Activated naive CD4-positive, alpha-beta T cell treated with anti-CD3 and anti-CD28 coated beads, Interleukin-2, amount 10 ng/mL, durations not matched to agents 7 days and 5 days (primary cell): ENCODE results near the gene TM9SF3.

ENCODE experiments used
- CTCF ChIA-PET: fragments of 350-600 bp; sonication (Branson Sonifier 250); formaldehyde crosslinking; loops from one replicate; lab custom pipeline; 2021; ENCODE audit warnings: antibody characterized with exemption; lab: Charles Lee
- DNase-seq: peaks from one replicate; pipeline ENCODE4 v3.0.0-alpha.2; 2020
- H3K27ac Mint-ChIP-seq: one replicate; pipeline ENCODE4 v1.8.0; 2021; ENCODE audit warnings: mild to moderate bottlenecking, moderate library complexity, mixed read lengths
- H3K27me3 Mint-ChIP-seq: one replicate; pipeline ENCODE4 v1.8.0; 2021; ENCODE audit warnings: mild to moderate bottlenecking, mixed read lengths
- H3K36me3 Mint-ChIP-seq: one replicate; pipeline ENCODE4 v1.8.0; 2021; ENCODE audit warnings: mixed read lengths
- H3K4me1 Mint-ChIP-seq: one replicate; pipeline ENCODE4 v1.8.0; 2021; ENCODE audit warnings: mixed read lengths
- H3K4me3 Mint-ChIP-seq: one replicate; pipeline ENCODE4 v1.8.0; 2021; ENCODE audit warnings: mild to moderate bottlenecking, moderate library complexity, mixed read lengths
- H3K9me3 Mint-ChIP-seq: one replicate; pipeline ENCODE4 v1.8.0; 2021; ENCODE audit warnings: mixed read lengths

Gene TM9SF3

DNA sequence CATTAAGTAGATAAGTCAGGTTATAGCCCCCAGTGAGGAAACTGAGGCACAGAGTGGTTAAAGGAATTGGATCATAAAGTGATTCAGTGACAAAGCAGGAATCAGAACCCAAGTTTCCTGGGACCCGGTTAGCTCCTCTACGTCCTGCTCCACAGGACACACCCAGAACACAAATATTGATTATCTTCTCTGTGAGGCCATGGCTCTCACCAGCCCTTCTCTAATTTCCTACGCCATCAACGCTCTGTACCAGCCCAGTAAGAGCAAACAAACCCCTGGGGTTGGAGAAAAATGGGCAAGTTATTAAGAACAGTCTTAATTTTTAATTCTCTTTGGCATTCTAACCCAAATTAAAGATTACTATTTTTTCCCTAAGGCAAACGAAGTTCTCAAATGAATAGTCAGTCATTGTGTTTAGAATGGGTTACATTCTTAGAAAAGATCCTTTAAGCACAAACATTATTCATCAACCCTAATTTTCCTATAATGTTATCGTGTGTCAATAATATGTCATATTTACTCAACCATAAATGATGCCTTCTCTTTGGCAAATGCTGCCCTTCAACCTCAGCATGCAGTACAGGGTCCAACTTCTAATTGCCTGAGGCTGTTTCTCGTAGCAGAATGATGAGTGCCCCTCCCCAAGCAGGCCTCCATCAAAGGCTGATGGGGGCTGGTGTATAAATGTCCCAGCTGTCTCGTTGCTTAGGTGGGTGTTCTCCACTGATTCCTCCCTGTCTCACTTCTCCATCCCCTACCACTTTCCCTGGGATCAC lies 25.4 kb upstream of the TM9SF3 start:
- Mint-ChIP-seq H3K36me3 (no peaks in the 10 kb centered on the region), H3K9me3 (no peaks in the 10 kb centered on the region), H3K27ac (no peak overlapping the region), H3K27me3 (peaks cover 10% of the 10 kb centered on the region), H3K4me1 (peaks cover 13% of the 10 kb centered on the region), H3K4me3 (no peak overlapping the region)
- no peak for DNase-seq
- CTCF ChIA-PET = no interaction called here

DNA sequence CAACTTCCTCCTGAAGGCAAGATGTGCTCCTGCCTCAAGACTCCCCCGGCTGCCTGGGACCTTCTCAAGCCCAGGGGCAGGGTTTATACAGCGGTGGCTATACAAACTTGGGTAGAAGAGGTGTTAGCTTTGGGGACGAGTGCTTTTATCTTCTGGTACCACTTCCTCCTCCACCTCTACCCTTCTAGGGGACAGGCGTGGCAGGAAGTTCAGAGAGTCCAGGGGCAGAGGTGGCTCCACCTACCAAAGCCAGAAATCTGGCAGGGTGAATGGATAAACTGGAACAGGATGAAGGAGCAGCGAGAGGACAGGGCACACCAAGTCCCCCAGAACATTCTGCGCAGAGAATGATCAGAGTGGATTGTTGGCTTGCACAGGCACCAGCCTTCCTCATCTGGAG lies 24.0 kb upstream of the TM9SF3 start:
- peak overlapping the region; percentile 50 for H3K27ac Mint-ChIP-seq
- peak; percentile 27 for DNase-seq

DNA sequence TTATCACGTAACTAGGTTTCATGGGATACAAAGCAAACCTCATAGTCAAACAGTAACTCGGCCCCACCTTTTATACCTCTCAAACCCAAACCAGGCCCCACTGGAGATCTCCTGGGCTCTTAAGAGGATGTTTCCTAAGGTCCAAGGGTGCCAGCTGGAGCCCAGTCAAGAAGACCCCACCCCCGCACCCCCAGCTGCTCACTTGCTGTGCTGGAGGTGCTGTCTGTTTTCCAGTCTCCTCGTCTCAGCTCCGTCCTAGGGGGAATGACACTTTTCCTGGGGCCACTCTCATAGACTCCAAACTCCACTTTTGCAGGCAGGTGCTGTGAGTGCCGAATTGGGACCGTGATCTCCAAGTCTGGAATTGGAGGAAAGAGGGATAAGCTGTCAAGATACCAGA lies 22.7 kb upstream of the TM9SF3 start:
- Mint-ChIP-seq H3K27me3 (peaks cover 17% of the 10 kb centered on the region), H3K9me3 (no peaks in the 10 kb centered on the region), H3K4me1 (peaks cover 13% of the 10 kb centered on the region), H3K36me3 (no peaks in the 10 kb centered on the region), H3K27ac (no peak overlapping the region), H3K4me3 (no peak overlapping the region)
- no peak for DNase-seq
- CTCF ChIA-PET = no interaction called here

More for the DNA sequence above, 24.0 kb upstream of the TM9SF3 start:
- no peaks in the 10 kb centered on the region for H3K36me3 Mint-ChIP-seq
- CTCF ChIA-PET = no interaction called here
- peaks cover 17% of the 10 kb centered on the region for H3K27me3 Mint-ChIP-seq
- peaks cover 13% of the 10 kb centered on the region for H3K4me1 Mint-ChIP-seq
- no peaks in the 10 kb centered on the region for H3K9me3 Mint-ChIP-seq
- no peak overlapping the region for H3K4me3 Mint-ChIP-seq

DNA sequence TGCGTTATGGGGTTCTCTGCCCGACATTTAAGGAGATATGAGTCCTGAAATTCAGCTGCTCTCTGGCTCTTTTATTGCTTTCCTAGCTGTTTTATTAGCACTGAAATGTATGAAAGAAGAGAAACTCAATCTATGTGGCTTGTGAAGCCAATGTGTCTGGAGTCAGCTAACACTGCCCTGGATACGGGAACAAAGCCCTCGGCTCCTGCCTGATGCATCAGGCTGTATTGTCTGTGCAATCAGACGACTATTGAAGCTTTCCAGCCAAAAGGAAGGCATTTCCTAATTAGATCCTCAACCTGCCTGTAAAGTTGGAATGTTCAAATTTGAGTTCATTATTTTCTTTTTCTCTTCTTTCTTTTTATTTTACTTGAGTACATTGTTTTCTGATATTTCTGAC lies 22.0 kb upstream of the TM9SF3 start:
- Mint-ChIP-seq H3K9me3 (no peaks in the 10 kb centered on the region), H3K27me3 (peaks cover 18% of the 10 kb centered on the region), H3K27ac (no peak overlapping the region), H3K36me3 (no peaks in the 10 kb centered on the region), H3K4me3 (no peak overlapping the region), H3K4me1 (peaks cover 13% of the 10 kb centered on the region)
- CTCF ChIA-PET = no interaction called here
- DNase-seq = no peak

DNA sequence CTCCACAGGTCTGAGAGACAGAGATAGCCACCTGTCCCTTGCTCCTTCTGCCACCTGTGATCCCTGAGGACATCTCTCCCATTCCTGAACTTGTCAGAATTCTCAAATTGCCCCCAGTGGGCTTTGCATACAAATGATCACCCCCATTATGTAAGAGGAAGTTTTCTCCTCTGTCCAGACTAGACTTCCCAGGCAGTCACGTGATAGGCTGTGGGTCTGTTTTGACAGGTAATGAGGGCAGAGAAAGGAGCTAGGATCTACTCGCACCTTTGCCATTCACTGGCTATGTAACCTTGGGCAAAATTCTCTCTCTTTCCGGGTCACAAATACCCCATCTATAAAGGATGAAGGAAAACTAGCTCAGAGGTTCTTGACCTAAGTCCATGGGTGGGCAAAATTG lies 21.4 kb upstream of the TM9SF3 start:
- Mint-ChIP-seq H3K27me3 (peaks cover 22% of the 10 kb centered on the region), H3K4me3 (no peak overlapping the region), H3K9me3 (no peaks in the 10 kb centered on the region), H3K27ac (no peak overlapping the region), H3K36me3 (no peaks in the 10 kb centered on the region), H3K4me1 (peaks cover 13% of the 10 kb centered on the region)
- CTCF ChIA-PET = no interaction called here
- no peak for DNase-seq

DNA sequence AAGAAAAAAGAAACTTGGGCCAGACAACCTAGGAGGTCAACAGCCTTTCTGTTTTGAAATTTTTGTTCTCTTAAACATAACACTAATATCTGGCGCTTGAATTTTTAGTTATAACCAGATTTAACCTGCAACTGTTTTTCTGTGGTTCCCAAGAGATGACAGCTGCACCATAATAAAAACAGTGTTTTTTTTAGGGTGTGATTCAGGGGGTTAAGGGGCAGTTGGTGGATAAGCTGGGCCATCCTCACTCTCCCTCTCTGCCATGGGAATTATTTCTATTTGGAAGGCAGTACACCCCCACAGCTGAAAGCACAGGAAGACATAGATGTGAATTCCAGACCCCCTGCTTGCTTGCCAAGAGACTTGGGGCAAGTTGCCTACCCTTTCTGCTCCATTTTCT lies 20.1 kb upstream of the TM9SF3 start:
- Mint-ChIP-seq H3K27ac (no peak overlapping the region), H3K27me3 (peaks cover 22% of the 10 kb centered on the region), H3K9me3 (no peaks in the 10 kb centered on the region), H3K4me1 (peaks cover 13% of the 10 kb centered on the region), H3K4me3 (no peak overlapping the region), H3K36me3 (no peaks in the 10 kb centered on the region)
- CTCF ChIA-PET = interaction anchor here (0.7 kb wide), 1 partner anchor 15 kb away, joined by 5 read pairs; no protein-coding TSS in a partner anchor
- no peak for DNase-seq

DNA sequence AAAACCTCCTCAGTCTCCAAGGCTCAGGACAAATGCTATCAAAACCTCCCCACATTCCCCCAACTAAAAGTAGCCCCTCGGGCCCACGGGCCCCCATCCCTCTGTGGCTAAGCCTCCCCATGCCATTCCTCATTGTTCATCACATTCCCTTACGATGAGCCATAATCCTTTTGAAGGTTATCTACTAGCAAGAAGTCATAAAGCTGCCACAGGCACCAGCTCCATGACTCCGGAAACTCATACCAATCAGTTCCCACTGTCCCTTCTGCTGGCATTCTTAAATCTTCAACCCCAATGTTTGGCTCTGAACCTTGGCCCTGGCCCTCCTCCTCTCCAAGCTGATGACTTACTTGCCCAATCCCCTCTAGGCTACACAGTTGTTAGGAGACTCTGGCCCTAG lies 19.4 kb upstream of the TM9SF3 start:
- CTCF ChIA-PET = no interaction called here
- H3K4me1 Mint-ChIP-seq = peaks cover 13% of the 10 kb centered on the region
- no peaks in the 10 kb centered on the region for H3K9me3 Mint-ChIP-seq
- H3K27ac Mint-ChIP-seq = no peak overlapping the region
- no peak for DNase-seq
- H3K36me3 Mint-ChIP-seq = no peaks in the 10 kb centered on the region
- H3K4me3 Mint-ChIP-seq = no peak overlapping the region
- peaks cover 22% of the 10 kb centered on the region for H3K27me3 Mint-ChIP-seq

DNA sequence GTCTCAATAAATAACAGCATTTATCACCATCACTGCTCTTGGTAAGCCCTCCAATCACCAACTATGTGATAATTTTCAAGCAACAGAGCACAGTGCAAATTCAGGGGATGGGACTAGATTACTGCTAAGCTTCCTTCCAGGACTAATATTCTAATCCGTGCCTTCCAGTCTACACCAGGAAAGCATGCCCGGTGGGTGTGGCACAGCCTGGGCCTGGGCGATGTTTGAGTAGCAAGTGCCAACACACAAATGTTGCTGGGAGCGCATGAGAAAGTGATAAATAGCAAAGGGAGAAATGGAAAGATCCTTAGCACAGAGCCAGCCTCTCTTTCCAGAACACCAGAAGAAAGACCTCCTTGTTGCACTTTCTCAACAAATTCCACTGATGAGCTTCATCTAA lies 13.5 kb upstream of the TM9SF3 start:
- no peaks in the 10 kb centered on the region for H3K36me3 Mint-ChIP-seq
- H3K4me1 Mint-ChIP-seq = no peaks in the 10 kb centered on the region
- no peak overlapping the region for H3K27ac Mint-ChIP-seq
- CTCF ChIA-PET = no interaction called here
- peaks cover 24% of the 10 kb centered on the region for H3K27me3 Mint-ChIP-seq
- H3K4me3 Mint-ChIP-seq = no peak overlapping the region
- no peak for DNase-seq
- no peaks in the 10 kb centered on the region for H3K9me3 Mint-ChIP-seq

DNA sequence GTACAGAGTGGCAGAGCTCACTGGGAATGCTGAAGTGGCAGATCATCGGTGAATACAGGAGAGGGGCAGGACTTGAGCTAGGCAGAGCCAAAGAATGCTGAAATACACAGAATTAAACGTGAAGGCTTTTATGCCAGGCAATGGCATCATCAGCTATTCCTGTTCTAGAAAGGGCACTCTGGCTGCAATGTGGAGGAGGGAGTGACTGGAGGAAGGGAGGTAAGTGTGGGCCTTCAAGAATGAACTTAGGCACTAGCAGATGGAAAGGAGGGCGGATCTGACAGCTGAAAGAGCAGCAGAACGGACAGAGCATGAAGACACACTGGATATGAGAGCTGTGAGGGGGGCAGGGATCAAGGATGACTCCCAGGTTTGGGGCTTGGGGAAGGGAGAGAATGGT lies 12.0 kb upstream of the TM9SF3 start:
- Mint-ChIP-seq H3K36me3 (no peaks in the 10 kb centered on the region), H3K9me3 (no peaks in the 10 kb centered on the region), H3K4me1 (no peaks in the 10 kb centered on the region), H3K27me3 (peaks cover 24% of the 10 kb centered on the region), H3K27ac (no peak overlapping the region), H3K4me3 (no peak overlapping the region)
- DNase-seq = no peak
- CTCF ChIA-PET = no interaction called here

DNA sequence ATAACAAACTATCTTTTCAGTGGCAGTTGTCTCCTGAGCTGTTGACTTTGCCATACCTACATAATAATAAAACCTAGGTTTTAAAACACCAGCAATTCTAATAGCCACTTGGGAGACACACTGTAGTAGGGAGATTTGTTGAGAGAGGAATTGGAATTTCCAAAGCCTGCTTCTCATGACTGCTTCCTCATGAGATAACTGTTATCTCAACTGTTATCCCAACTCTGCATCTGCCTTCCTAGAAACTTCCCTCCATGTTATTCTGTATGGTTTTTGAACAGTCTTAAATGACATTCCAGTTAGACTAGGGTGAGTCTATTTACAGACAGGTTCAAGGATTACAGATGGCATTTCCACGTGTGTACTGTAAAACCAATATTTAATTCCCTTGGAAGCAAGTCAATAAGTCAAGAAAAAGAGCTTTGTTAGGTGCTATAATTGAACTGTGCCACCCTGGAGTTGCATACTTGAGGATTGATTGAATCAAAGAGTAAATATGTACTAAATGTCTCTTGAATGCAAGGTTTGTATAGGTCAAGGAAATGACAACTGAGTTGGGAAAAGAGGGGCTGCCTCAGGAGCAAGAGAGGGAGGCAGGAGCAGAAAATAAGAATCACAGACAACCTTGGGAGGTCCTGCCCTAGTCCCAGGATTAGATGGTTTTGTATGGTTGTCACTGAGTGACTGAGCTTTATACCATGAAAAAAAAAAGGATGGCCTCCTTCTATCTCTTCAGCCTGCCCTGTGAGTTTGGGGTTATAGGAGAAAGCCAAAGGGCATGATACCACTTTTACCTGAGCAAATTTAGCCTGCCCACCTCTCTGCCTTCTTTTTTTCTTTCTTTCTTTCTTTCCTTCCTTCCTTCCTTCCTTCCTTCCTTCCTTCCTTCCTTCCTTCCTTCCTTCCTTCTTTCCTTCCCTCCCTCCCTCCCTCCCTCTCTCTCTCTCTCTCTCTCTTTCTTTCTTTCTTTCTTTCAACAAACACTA lies 9.9 kb upstream of the TM9SF3 start:
- H3K4me1 Mint-ChIP-seq = peaks cover 7% of the 10 kb centered on the region
- H3K36me3 Mint-ChIP-seq = no peaks in the 10 kb centered on the region
- H3K27ac Mint-ChIP-seq = no peak overlapping the region
- H3K9me3 Mint-ChIP-seq = no peaks in the 10 kb centered on the region
- no peak for DNase-seq
- H3K4me3 Mint-ChIP-seq = no peak overlapping the region
- CTCF ChIA-PET = no interaction called here
- peaks cover 19% of the 10 kb centered on the region for H3K27me3 Mint-ChIP-seq

DNA sequence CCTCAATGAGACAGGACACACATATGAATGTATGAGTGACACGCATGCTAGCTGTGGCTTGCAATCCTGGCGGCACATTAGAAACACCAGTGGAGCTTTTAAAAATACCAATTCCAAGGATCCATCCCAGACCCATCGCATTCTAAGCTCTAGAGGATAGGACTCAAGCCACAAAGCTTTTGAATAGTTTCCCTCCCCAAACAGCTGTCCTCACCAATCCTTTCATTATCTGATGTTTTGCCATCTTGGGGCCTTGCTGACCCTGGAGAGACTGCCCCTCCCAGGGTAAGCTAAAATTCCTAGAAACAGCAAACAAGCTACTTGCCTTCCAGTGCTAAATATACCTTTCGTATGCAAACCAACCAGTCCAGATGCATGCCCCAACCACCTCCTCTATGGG lies 8.9 kb upstream of the TM9SF3 start:
- Mint-ChIP-seq H3K36me3 (no peaks in the 10 kb centered on the region), H3K27ac (no peak overlapping the region), H3K4me1 (peaks cover 10% of the 10 kb centered on the region), H3K4me3 (no peak overlapping the region), H3K9me3 (no peaks in the 10 kb centered on the region), H3K27me3 (peaks cover 21% of the 10 kb centered on the region)
- no peak for DNase-seq
- CTCF ChIA-PET = no interaction called here

DNA sequence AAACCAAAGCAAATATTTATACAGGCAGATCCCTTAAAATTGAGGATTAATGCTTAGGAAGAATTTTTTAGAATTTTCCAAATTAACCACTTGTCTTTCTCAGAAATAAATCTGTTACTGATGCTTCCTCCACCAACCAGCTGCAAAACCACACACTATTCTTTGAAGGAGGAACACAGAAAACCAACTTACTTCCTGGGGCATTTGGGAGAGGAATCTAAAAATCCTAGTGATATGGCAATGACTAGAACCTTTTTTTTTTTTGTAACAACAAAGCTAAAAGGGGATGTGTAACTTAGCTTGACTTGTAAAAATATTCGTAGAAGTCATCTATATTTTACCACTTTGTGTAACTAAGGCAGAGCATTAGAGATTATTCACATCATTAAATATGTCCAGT lies 5.1 kb upstream of the TM9SF3 start:
- H3K4me1 Mint-ChIP-seq = peaks cover 10% of the 10 kb centered on the region
- no peak overlapping the region for H3K27ac Mint-ChIP-seq
- peaks cover 14% of the 10 kb centered on the region for H3K27me3 Mint-ChIP-seq
- no peak overlapping the region for H3K4me3 Mint-ChIP-seq
- CTCF ChIA-PET = interaction anchor here (0.7 kb wide), 1 partner anchor 15 kb away, joined by 5 read pairs; no protein-coding TSS in a partner anchor
- H3K9me3 Mint-ChIP-seq = no peaks in the 10 kb centered on the region
- H3K36me3 Mint-ChIP-seq = no peaks in the 10 kb centered on the region
- no peak for DNase-seq

DNA sequence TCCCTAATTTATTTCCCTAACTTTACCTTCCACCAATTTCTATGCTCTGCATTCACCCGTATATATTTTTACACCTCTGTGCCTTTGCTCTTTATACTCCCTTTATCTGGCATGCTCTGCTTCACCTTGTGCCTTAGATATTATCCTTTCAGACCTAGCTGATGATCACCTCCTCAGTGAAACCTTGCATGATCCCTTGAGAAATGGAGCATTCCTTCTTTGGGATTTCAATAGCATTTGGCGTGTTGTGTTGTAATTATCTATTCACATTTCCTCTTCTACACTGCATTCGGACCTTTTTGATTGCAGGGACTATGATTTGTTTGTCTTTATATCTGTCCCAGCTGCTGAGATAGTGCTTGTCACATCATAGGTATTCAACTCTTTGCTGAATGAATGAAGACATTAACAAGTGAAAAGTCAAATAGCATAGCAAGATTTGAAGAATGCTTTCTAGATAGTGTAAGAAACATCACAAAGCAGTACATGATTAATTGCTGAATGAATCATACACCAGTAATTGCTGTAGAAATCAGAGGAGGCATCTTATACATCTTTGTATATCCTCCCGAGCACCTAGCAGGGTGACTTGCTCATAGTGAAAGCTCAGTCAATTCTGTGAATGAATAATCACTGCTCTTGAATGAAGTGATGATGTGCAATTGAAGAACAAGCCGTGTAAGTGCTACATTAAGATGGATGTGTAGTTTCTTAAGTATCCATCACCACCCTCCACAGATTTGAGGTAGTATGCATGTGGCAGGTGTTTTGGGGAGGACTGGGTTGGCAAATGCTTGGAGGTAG lies 2.0 kb upstream of the TM9SF3 start:
- no peak for DNase-seq
- no peak overlapping the region for H3K27ac Mint-ChIP-seq
- peaks cover 4% of the 10 kb centered on the region for H3K27me3 Mint-ChIP-seq
- no peak overlapping the region for H3K4me3 Mint-ChIP-seq
- H3K4me1 Mint-ChIP-seq = peaks cover 27% of the 10 kb centered on the region
- no peaks in the 10 kb centered on the region for H3K9me3 Mint-ChIP-seq
- H3K36me3 Mint-ChIP-seq = peaks cover 13% of the 10 kb centered on the region
- CTCF ChIA-PET = interaction anchor here (0.6 kb wide), 1 partner anchor 48 kb away, joined by 3 read pairs; no protein-coding TSS in a partner anchor

DNA sequence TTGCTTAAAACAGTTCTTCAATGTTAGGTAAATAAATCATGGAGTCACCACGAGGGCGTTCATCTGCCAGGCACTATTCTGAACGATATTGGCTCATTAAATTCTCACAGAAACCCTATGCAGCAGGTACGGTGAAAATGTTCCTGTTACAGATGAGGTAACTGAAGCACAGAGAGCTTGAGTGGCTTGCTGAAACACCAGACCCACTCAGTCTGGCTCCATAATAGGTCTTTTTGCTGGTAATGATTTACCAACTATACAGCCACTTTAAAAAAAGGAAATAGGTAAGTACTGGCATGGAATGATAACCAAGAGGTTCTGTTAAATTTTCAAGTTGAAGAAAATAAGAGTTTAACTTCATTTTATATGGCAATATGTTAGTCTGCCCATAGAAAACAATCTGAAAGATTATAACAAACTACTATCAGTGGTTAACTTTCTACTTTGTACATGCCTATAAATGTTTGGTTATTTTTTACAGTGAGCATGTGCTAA lies 1.3 kb upstream of the TM9SF3 start:
- Mint-ChIP-seq H3K27ac (no peak overlapping the region), H3K27me3 (peaks cover 4% of the 10 kb centered on the region), H3K4me1 (peaks cover 34% of the 10 kb centered on the region), H3K9me3 (no peaks in the 10 kb centered on the region), H3K4me3 (no peak overlapping the region), H3K36me3 (peaks cover 16% of the 10 kb centered on the region)
- DNase-seq = no peak
- CTCF ChIA-PET = no interaction called here
